ENCODE results near the gene NUDC.
"Not testable (repeated sequence)": the region's sequence is repeated elsewhere in the genome, so short reads cannot be mapped to it uniquely, and the experiment has no call there.

Gene NUDC

DNA sequence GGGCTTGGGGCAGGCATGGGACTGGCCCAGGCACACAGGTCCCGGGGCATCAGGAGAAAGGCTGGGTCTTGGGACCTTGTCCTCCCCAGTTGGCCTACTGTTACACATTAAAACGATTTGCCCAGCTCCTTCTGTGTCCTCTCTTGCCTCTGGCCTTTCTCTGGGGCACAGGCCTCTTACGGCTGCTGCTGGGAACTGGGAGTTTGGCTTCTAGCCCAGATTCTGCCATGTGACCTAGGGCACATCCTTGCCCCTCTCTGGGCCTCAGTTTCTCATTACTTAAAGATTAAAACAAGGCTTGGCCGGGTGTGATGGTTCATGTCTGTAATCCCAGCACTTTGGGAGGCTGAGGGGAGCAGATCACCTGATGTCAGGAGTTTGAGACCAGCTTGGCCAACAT is 24.7 kb downstream of the NUDC start:
- intact Hi-C loops (cut with DNase I): no loop called here
- DNase-seq: peak in 6 of 42 donors; percentile 3 to 36 (median 16)

- intact Hi-C loops (cut with DNase I); DNase-seq: not testable (repeated sequence)
Observed at GRCh38 chr1:26948725-26949057, 27.1 kb downstream of the NUDC start.

GRCh38 chr1:26949266-26949925 is 27.9 kb downstream of the NUDC start:
- intact Hi-C loops (cut with DNase I): no loop called here
- DNase-seq: no peak

DNA sequence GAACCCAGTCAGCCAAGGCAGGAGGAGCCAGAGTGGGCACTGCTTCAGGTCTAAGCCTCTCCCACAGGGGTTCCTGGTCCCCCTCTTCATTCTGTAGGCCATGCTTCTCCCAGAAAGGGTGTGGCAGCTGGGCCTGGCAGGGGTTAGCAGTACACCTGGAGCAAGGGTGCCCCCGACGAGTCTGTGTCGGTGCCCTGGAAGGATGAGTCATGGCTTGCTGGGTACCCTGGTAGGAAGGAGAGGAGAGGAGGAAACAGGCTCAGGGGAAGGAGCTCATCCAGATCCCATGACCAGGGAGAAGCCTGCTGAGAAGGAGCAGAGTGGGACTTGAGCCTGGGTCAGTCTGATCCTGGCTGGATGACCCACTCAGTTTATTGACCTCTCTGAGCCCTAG is 28.4 kb downstream of the NUDC start:
- DNase-seq: no peak
- intact Hi-C loops (cut with DNase I): no loop called here

DNA sequence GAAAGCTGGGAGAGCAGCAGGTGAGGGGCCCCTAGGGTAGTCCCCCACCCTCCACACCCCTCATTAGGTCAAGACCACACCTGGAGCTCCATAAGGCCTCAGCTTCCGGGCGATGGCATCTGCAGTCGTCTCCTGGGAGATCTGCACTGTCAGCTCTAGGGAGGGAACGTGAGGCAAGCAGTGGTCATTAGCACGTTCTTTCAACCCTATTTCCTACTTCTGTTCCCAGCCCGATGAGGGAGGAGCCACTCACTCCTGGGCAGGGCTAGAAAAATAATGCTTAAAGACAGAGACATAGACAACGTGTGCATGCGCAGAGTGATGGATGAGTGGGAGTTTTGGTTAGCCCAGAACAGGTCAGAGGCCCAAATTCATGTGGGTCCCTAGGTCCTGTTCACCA is 29.1 kb downstream of the NUDC start:
- DNase-seq: no peak
- intact Hi-C loops (cut with DNase I): no loop called here

GRCh38 chr1:26951216-26951615 is 29.7 kb downstream of the NUDC start:
- intact Hi-C loops (cut with DNase I): no loop called here
- DNase-seq: no peak

DNA sequence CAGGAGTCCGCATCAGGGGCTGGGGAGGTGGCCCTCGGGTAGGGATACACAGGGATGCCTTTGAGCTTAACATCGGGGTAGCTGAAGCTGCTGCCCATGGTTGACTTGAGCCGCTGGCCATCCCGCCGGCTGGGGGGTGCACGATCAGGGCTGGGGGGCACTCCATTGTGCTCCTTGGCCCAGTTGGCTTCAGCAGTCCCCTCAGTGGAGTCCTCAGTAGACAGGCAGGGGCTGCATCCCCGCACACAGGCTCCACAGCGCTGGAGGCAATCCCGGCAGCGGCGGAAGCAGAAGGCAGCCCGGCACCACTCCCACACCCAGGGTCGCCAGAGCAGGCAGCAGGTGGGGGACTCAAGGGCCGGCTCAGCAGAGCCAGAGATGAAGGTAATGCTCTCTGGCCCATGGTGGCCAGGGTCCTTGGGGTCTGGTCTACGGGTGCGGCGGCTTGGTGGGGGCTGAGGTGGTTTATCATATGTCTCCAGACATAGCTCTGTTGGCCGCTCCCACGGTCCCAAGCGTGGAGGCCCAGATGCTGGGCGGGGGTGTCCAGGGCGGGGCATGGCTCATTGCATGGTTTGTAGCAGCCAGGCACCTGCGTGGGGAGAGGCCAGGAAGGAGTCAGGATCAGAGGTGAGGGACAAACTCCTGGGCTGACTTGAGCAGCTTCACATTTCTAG is 30.4 kb downstream of the NUDC start:
- DNase-seq: no peak
- intact Hi-C loops (cut with DNase I): no loop called here

DNA sequence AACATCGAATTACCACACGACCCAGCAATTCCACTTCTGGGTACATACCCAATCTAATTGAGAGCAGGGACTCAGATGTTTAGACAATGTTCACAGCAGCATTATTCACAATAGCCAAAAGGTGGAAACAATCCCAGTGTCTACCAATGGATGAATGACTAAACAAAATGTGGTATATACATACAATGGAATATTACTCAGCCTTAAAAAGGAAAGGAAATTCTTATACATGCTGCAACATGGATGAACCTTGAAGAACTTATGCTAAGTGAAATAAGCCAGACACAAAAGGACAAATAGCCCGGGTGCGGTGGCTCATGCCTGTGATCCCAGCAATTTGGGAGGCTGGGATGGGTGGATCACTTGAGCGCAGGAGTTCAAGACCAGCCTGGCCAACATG is 31.8 kb downstream of the NUDC start:
- intact Hi-C loops (cut with DNase I): no loop called here
- no peak for DNase-seq

DNA sequence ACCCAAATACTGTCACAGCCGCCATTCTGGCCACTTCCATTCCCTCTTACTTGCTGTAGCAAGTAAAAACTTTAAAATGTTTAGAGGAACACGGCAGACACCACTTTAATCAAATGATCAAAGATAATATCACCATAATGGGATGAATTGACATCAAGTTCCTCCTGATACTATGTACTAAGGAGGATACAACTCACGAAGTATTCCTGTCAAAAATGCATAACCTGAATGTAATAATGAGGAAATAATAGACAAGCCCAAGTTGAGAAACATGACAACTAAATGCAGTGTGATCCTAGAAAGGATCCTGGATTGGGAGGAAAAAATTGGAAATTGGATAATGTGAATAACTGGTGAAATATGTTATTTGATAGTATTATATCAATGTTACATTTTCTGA is 34.8 kb downstream of the NUDC start:
- DNase-seq: no peak
- intact Hi-C loops (cut with DNase I): no loop called here

DNA sequence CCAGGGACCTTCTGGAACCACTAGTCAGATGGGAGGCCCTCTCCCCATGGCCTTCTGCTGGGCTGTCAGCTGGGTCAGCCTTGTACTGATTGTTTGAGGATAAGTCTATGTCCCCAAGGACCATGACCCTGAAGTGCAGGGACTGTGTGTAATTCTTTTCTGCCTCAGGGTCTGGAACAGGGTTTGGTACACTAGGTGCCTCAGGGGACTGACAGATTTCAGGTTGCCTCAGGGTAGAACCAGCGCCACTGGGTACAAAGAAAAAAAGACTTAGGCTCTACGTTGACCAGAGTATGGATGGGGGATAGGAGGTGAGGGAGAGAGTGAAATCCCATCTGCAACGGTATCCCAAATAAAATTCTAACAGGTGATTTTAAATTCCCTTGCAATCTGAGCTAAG is 35.8 kb downstream of the NUDC start:
- DNase-seq: no peak
- intact Hi-C loops (cut with DNase I): no loop called here

DNA sequence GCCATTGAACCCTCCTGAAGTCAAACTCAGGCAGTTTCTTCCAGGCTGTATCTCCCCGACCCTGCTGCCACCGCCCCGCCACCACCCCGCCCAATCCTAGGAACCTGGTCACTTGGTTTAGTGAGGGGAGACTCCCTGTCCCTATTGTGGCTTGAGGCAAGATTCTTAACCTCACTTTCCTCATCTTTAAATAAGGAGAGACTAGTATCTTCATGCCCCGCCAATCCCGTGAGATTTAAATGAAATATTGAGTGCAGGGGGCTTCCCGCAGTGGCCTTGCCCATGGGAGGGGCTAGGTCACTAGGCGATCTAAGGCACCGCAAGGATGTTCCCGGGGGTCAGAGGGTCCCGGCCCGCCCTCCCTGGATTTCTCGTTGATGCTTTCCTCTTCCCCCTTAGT is 37.7 kb downstream of the NUDC start:
- DNase-seq: no peak
- intact Hi-C loops (cut with DNase I): no loop called here

DNA sequence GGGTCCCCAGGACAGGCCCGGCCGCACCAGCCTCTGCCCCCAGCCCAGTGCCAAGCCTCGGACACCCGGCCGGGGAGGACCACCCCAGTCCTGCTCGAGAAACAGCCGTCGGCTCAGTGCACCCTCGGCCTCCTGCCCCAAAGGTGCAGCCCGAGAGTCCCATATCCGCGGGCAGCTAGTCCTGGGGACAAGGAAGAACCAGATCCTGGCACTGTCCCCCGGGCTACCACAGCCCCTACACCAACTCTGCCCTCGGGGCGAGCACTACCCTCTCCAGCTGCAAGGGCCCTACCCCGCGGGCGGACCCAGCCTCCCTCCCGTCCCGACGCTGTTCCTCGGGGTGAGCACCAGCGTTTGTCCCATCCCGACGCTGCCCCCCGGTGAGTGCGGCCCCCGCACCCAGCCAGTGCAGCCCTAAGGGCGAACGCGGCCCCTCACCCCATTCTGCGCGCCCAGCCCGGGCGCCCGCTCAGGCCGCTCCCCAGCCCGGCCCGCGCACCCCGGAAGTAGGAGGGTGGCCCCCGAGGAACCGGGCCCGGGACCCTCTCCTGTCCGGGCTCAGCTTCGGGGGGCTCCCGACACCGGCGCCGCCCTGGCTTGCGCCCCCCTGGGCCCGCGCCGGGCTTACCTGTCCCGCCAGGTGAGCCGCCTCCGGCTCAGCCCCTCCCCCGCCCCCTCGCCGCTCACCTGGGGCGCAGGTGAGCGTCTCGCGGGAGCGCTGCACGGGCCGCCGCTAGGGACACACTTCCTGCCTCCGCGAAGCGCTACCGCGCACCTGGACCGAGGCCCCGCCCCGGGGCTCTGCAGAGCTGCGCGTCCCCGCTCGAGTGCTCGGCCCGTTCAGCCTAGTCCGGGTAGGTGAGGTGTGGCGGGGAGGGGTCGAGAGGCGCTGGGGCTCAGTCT is 38.4 kb downstream of the NUDC start, which contains the start of gene KDF1:
TSS of gene KDF1 (minus strand) at position 747 of the 903 bp plus-strand sequence. CDS start 8,088 bp downstream, outside the sequence.
- DNase-seq: peak in 2 of 42 donors; percentile 12 to 30

GRCh38 chr1:26960625-26960966 is 39.1 kb downstream of the NUDC start:
- intact Hi-C loops (cut with DNase I): no loop called here
- no peak for DNase-seq

More for the DNA sequence above, 38.4 kb downstream of the NUDC start, which contains the start of gene KDF1:
- intact Hi-C loops (cut with DNase I): no loop called here

GRCh38 chr1:26961826-26962225 is 40.3 kb downstream of the NUDC start:
- intact Hi-C loops (cut with DNase I): no loop called here
- no peak for DNase-seq

DNA sequence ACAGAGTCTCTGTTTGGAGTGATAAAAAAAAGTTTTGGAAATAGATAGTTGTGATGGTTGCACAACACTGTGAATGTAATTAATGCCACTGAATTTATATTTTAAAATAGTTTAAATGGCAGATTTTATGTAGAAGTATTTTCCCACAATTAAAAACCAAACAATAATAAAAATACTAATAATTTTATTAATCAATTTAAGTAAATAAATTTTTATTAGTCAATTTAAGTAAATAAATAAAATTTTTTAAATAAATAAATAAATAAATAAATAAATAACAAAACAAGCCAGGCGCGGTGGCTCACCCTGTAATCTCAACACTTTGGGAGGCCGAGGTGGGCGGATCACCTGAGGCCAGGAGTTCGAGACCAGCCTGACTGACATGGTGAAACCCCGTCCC is 43.7 kb downstream of the NUDC start:
- DNase-seq: peak in 1 of 42 donors; percentile 41

DNA sequence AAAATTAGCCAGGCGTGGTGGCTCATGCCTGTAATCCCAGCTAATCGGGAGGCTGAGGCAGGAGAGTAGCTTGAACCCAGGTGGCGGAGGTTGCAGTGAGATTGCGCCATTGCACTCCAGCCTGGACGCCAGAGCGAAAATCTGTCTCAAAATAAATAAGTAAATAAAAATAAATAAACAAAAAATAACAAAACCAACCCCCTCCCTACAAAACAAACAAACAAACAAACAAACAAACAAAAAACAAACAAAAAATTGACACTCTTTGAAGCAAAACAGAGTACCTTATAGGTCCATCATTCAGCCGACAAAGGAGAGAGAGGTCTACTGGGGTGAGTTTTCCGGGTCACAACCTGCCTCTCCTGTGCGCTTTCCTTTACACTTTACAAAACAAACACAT is 44.1 kb downstream of the NUDC start:
- intact Hi-C loops (cut with DNase I): no loop called here
- no peak for DNase-seq

More for the DNA sequence above, 43.7 kb downstream of the NUDC start:
- intact Hi-C loops (cut with DNase I): no loop called here

DNA sequence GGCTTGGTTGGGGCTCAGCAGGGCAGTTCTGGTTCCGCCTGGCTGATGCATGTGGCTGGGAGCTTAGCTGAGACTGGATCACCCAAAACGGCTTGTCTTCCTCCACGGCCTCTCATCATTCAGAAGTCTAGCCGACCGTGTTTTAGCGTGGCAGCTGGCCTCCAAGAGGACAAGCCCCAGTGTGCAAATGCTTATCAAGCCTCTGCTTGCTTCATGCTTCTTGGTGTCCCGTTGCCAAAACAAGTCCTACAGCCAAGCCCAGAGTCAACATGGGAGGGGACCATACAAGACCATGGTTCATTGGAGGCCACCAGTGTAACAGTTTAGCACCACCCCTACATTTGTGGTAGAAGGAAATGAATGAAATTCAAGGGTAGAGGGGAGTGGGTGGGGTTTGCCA is 49.3 kb downstream of the NUDC start:
- intact Hi-C loops (cut with DNase I): no loop called here
- DNase-seq: no peak

- no peak for DNase-seq
- intact Hi-C loops (cut with DNase I): no loop called here
Observed at GRCh38 chr1:26971590-26971989, 50.0 kb downstream of the NUDC start.

DNA sequence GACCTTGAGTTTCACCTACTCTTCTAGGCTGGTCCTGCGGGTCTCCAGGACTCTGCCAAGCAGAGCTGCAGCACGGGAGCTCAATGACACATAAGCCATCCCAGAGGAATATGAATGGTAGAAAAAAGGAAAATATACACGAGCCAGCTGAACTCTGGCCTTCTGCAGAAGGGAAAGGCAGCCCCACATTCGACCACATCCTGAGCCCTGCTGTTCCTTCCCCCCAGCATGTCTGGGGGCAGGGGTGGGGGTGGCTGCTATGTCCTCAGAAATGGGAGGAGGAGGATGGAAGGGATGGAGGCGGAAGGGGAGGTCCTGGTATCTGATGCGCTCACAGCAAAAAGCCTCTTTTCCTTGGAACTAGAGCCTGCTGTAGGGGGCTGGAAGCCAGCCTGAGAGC is 50.8 kb downstream of the NUDC start:
- no peak for DNase-seq
- intact Hi-C loops (cut with DNase I): no loop called here

- intact Hi-C loops (cut with DNase I): no loop called here
- DNase-seq: no peak
Observed at GRCh38 chr1:26972821-26973220, 51.3 kb downstream of the NUDC start.
